Posterior cingulate gyrus (tissue), 11 donors: ENCODE results near the gene AFAP1L2.

Experiments
- DNase-seq, 10 donors: peaks; one replicate each; pipeline versions ENCODE4 v3.0.0 to v3.0.0-alpha.2; 2020 to 2021; ENCODE audit warnings: mixed read lengths in 3 of 10
- intact Hi-C: fragments of 100-400 bp; cut with DNase I; formaldehyde crosslinking; loops from one replicate; pipeline ENCODE4 v1.15.1; 2023

Gene AFAP1L2

DNA sequence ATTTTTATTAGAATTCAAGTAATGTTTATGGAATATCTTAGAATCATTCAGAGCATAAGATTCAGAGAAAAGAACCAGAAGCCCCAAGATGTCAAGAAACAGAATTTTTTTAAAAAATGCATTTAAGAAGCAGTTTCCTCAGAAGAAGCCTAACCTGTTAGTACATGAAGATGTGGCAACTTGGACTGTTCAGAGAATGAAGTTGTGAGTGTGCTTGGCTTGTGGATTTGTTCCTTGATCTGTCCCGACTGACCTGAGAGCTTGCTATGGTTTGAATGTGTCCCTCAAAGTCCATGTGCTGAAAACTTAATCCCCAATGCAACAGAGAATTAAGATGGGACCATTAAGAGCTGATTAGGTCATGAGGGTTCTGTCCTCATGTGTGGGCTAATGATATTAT, 13.8 kb upstream of the AFAP1L2 start:
- intact Hi-C loops = no loop called here
- DNase-seq = no peak

GRCh38 chr10:114412907-114413797, 8.8 kb upstream of the AFAP1L2 start:
- intact Hi-C loops = no loop called here
- peak in 7 of 10 donors; percentile 20 to 92 (median 59) for DNase-seq

DNA sequence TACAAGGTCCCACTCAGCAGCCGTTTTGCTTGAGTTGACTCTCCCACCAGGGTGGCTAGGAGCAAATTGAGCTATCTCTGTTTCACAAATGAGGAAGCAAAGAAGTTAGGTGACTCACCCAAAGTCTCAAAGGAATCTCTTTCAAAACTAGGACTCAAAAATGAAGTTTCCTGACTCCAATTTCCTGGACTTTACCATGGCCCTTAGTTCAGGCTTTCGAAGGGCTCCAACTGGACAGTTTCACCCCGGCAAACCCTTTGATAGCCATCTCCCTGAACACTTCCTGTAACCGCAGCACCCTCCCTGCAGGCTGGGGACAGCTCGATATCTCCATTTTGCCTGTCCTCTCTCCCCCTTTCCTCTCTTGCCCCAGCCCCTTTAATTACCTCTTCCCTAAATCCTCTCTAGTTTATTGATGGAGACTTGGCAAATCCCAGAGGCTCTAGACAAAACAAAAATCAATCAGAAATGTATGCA, 4.7 kb upstream of the AFAP1L2 start:
- intact Hi-C loops = no loop called here
- no peak for DNase-seq

DNA sequence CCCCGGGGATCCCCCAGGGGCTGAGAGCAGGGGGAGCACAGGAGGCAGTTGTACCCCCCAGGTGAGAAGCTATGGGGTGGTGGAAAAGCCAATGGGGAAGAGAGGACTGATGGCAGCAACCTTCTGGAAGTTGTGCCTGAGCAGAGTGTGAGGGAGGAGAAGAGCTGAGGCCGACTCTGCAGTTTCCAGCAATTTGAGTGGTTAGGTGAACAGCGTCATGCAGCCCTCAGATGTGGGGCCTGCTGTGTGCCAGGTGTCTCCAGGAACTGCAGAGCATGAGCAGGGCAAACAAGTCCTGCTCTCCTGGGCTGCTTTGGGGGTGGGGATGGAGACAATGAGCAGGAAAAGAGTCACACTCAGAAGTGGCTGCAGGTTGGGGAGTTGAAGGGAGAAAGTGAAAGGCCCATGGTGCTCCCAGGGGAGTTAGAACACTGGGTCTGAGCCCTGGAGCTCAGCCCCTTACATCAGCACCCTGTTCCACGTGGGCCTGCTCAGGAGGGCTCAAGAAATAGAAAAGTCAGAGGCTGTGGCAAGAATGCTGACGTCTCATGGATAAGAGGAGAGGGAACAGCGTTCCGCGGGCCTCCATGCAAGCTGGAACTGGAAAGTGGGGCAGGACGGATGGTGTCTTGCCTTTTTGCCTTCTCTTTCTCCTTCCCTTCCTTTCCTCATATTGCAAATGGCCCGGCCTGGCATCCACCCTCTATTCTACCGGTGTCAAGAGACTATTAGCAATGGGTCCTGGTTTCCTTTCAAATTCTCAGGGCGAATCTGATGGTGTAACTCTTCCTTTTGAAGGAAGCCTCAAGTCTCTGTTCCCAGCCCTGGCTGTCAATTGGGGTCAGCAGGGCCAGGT, 4.0 kb upstream of the AFAP1L2 start:
- no peak for DNase-seq
- intact Hi-C loops = no loop called here

DNA sequence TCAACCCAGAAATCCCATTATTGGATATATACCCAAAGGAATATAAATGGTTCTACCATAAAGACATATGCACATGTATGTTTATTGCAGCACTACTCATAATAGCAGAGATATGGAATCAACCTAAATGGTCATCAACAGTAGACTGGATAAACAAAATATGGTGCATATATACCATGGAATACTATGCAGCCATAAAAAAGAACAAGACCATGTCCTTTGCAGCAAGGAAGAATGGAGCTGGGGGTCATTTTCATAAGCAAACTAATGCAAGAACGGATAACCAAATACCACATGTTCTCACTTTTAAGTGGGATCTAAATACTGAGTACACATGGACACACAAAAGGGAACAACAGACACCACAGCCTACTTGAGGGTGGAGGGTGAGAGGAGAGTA, 2.2 kb upstream of the AFAP1L2 start:
- intact Hi-C loops = no loop called here

GRCh38 chr10:114405011-114405350, 679 bp upstream of the AFAP1L2 start:
- no peak for DNase-seq
- intact Hi-C loops = no loop called here

More for the DNA sequence above, 2.2 kb upstream of the AFAP1L2 start:
- no peak for DNase-seq

DNA sequence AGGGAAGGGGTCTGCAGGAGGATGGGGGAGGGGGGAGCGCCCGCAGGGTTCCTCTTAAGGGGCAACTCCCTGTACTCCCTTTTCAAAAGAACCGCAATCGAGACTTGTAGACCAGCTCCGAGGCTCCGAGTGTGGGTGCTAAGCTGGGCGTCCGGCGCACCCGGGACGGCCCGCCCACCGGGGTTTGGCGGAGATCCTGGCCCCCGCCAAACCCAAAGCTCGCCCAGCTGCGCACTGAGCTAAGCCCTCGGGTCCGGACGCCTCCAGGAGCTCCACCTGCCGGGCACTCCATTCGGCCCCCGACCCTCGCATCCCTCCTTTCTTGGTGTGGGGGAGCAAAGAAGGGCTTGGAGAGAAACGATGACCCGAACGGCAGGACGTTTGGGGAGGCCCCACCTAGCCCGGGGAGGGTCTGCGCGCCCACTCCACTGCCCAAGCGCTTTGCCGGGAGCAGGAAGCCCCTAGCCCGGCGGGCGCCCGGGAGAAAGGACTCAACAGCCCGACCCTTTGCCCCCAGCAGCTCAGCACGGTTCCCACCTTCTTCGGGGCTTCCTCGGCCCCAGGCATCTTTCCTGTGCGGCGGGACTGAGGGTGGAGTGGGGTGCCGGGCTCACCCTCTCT, 651 bp downstream of the AFAP1L2 start:
- intact Hi-C loops = no loop called here
- DNase-seq = peak in 1 of 10 donors; percentile 78

GRCh38 chr10:114402871-114403540, 1.3 kb downstream of the AFAP1L2 start:
- DNase-seq = no peak
- intact Hi-C loops = no loop called here

- no peak for DNase-seq
- intact Hi-C loops = no loop called here
These were observed 2.1 kb downstream of the AFAP1L2 start for GRCh38 chr10:114402233-114402632.

DNA sequence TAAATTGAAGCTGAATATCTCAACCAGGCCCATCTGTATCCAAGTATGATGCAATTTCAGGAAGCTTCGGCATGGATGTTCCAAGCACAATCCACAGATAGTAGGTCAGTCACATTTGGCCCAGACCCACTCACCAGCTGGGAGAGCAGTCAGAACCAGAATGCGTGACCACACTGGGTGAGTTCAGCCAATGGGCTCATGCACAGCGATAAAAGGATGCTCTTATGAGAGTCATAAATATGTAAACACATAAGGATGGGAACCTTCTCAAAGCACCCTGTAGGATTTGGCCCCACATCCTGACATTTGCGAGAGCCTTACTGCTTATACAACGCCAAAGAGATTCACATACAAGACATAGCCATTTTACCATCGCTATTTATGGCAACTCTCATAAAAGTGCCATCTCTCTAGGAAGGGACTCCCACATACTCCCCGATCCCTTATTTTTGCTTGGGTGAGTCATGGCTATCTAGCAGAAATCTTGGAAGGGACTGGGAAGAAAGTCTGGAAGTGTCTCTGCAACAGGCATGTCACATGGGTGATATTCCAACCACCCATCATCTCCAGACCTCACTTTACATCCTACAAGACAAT, 3.0 kb downstream of the AFAP1L2 start:
- DNase-seq = peak in 3 of 10 donors; percentile 63 to 80 (median 71)
- intact Hi-C loops = no loop called here

DNA sequence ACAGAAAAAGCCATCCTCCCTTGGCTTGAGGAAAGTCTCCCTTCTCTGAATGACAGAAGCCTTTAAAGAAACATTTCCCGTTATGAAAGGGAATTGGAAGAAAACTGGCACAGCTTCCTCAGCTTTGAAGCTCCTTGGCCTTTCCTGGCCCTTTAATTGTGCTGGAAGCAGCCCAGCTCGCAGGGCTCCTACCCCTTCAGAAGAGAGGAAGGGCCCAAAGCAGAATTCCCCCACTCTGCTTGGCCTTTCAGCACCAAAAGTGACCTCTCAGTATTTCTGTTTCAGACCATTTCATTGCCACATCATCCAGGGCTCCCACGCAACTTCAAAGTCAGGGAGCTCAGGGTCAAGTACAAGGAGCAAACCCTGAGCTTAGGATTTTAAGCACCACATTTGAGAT, 4.2 kb downstream of the AFAP1L2 start:
- intact Hi-C loops = no loop called here
- no peak for DNase-seq

DNA sequence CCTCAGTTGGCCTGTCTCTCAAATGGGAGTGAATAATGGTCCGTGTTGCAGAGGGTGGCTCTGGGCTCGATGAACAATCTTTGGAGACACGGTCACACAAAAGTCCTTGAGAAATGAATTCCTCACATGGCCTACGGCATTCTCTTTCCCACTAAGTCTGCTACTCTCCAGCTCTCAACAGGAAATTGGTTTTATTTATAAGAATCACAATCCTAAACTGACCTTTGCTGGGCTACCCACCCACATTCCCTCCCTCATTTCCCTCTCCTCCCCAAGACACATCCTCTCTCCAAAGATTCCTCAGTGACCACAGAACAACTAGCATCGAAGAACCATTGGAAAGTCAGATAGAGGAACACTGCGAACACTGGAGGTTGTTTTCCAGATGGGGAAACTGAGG, 4.7 kb downstream of the AFAP1L2 start:
- DNase-seq = no peak
- intact Hi-C loops = no loop called here

GRCh38 chr10:114398587-114399331, 5.5 kb downstream of the AFAP1L2 start:
- intact Hi-C loops = no loop called here

GRCh38 chr10:114397651-114398145, 6.6 kb downstream of the AFAP1L2 start:
- intact Hi-C loops = no loop called here

More at GRCh38 chr10:114398587-114399331, 5.5 kb downstream of the AFAP1L2 start:
- DNase-seq = peak in 1 of 10 donors; percentile 59

DNA sequence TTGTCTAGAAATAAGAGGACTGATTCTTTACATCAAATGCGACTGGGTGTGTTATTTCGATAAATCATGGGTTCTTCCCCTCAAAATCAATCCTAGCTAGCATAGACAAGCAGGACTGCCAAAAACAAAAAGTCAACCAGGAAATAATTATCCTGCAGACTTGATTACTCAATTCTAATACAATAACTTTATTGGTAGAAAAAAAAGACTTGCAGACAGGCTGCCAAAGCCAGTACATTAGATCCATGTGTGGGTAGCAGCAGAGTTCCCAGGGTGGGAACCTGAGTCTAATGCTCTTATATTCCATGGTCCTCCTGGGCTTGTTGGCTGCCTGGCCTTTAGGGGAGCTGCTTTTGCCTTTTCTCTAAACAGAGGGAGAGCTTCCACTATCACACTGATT, 7.8 kb downstream of the AFAP1L2 start:
- intact Hi-C loops = no loop called here
- no peak for DNase-seq

More at GRCh38 chr10:114397651-114398145, 6.6 kb downstream of the AFAP1L2 start:
- no peak for DNase-seq

DNA sequence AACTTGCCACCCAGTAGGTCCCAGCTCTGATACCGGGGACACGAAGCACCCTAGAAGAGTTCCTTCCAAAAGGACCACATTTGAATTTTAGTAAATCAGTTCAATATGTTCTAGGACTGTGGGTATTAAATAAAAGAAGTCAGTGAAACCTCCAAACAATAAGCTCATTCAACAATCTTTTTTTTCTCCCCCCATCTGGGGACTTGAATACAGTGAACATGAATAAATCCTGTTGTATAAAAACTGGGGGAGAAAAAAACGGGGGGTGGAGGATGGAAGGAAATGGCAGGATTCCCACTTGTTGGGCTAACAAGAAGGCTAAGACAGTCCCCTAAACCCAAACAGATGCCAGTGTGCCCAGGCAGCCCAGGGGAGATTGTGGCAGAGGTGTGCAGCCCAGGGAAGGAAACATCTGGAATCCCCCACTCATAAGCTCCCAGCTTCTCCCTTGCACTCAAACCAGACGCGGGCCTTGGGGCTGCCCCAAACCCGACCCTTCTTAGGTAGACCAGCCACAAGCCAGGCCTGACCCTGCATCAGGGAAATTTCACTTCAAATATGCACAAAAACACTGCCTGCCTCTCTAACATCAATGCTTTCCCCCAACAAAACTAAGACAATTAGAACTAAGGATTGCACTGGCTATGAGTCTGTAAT, 8.8 kb downstream of the AFAP1L2 start:
- DNase-seq = no peak
- intact Hi-C loops = no loop called here

GRCh38 chr10:114394531-114394930, 9.8 kb downstream of the AFAP1L2 start:
- DNase-seq = no peak
- intact Hi-C loops = no loop called here

- DNase-seq = no peak
- intact Hi-C loops = no loop called here
These were observed 10.4 kb downstream of the AFAP1L2 start for GRCh38 chr10:114393886-114394285.

DNA sequence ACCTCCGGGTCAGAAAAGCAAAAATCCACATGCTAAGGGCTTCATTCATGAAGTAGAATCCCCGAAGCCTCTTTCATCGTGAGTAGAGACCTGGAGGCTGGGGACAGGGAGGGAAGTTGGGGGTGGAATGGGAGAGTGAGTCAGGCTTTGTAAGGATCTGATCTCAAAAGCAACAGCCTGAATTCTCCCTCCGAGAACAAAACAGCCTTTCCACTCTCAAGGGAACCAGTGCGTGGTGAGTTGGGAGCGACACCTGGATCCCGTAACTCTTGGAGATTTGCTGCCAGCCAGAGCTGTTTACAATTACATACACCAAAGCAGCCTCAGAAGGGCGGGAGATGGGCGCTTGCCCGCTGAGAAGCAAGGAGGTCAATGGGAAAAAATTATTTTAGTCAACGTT, 10.8 kb downstream of the AFAP1L2 start:
- DNase-seq = no peak
- intact Hi-C loops = no loop called here
